Stimulated activated CD4-positive, alpha-beta T cell treated with anti-CD3 and anti-CD28 coated beads, Interleukin-2, amount 100 ng/mL, for 4 hours (primary cell): ENCODE measurements around the gene PLCB4.
"Not testable (repeated sequence)": the region's sequence is repeated elsewhere in the genome, so short reads cannot be mapped to it uniquely, and the experiment has no call there.

Experiments
- DNase-seq: peaks from one replicate; pipeline ENCODE4 v3.0.0-alpha.2; 2020; ENCODE audit warnings: low read depth

Gene PLCB4

GRCh38 chr20:9068841-9069663, at the start of gene PLCB4:
Gene PLCB4 (plus strand): TSS chr20:9069087. CDS start chr20:9307815, 238,728 bp downstream.
- DNase-seq, result no peak

- DNase-seq, result no peak
Observed at GRCh38 chr20:9019833-9020232, 49.1 kb upstream of the PLCB4 start.

GRCh38 chr20:9021216-9021615, 47.7 kb upstream of the PLCB4 start:
- no peak for DNase-seq

- no peak for DNase-seq
Observed at GRCh38 chr20:9021699-9022098, 47.2 kb upstream of the PLCB4 start.

- no peak for DNase-seq
Observed at GRCh38 chr20:9022376-9022775, 46.5 kb upstream of the PLCB4 start.

GRCh38 chr20:9024606-9025005, 44.3 kb upstream of the PLCB4 start:
- no peak for DNase-seq

- no peak for DNase-seq
Observed at GRCh38 chr20:9025011-9025410, 43.9 kb upstream of the PLCB4 start.

GRCh38 chr20:9025643-9026042, 43.2 kb upstream of the PLCB4 start:
- no peak for DNase-seq

GRCh38 chr20:9027626-9028025, 41.3 kb upstream of the PLCB4 start:
- DNase-seq, result no peak

GRCh38 chr20:9028419-9028818, 40.5 kb upstream of the PLCB4 start:
- no peak for DNase-seq

GRCh38 chr20:9031991-9032390, 36.9 kb upstream of the PLCB4 start:
- DNase-seq, result no peak

GRCh38 chr20:9032758-9033157, 36.1 kb upstream of the PLCB4 start:
- DNase-seq, result no peak

GRCh38 chr20:9035126-9035525, 33.8 kb upstream of the PLCB4 start:
- no peak for DNase-seq

GRCh38 chr20:9036593-9036992, 32.3 kb upstream of the PLCB4 start:
- DNase-seq, result no peak

- no peak for DNase-seq
Observed at GRCh38 chr20:9038791-9039535, 29.9 kb upstream of the PLCB4 start.

GRCh38 chr20:9040863-9041524, 27.9 kb upstream of the PLCB4 start:
- no peak for DNase-seq

- no peak for DNase-seq
Observed at GRCh38 chr20:9043364-9043763, 25.5 kb upstream of the PLCB4 start.

GRCh38 chr20:9047928-9048327, 21.0 kb upstream of the PLCB4 start:
- not testable (repeated sequence) for DNase-seq

GRCh38 chr20:9051508-9051907, 17.4 kb upstream of the PLCB4 start:
- no peak for DNase-seq

- DNase-seq, result no peak
Observed at GRCh38 chr20:9052136-9052535, 16.8 kb upstream of the PLCB4 start.

- DNase-seq, result no peak
Observed at GRCh38 chr20:9053108-9053507, 15.8 kb upstream of the PLCB4 start.

GRCh38 chr20:9054176-9054575, 14.7 kb upstream of the PLCB4 start:
- DNase-seq, result no peak

- no peak for DNase-seq
Observed at GRCh38 chr20:9059931-9060330, 9.0 kb upstream of the PLCB4 start.
